Gastroesophageal sphincter (tissue), 3 donors: ENCODE results near the gene ZNF576.
"Not testable (repeated sequence)": the region's sequence is repeated elsewhere in the genome, so short reads cannot be mapped to it uniquely, and the experiment has no call there.

Experiments used
- POLR2A ChIP-seq, 2 donors: fragments of 450-650 bp; IDR thresholded peaks; one replicate each; pipeline ENCODE4 v1.6.1; 2017; ENCODE audit warnings: antibody characterized with exemption in 2 of 2, mild to moderate bottlenecking in 2 of 2, moderate library complexity in 1 of 2
- TF ChIP-seq, protein P1 (sequence below), 4 experiments: fragments of 200-600 bp in 2 of 4; fragments of 450-650 bp in 2 of 4; sonication (generic) in 1 of 4; IDR thresholded peaks; one replicate each; pipeline ENCODE4 v1.5.1; 2017 to 2019; ENCODE audit warnings: antibody characterized with exemption in 4 of 4, mild to moderate bottlenecking in 2 of 4, moderate library complexity in 2 of 4

DNA sequence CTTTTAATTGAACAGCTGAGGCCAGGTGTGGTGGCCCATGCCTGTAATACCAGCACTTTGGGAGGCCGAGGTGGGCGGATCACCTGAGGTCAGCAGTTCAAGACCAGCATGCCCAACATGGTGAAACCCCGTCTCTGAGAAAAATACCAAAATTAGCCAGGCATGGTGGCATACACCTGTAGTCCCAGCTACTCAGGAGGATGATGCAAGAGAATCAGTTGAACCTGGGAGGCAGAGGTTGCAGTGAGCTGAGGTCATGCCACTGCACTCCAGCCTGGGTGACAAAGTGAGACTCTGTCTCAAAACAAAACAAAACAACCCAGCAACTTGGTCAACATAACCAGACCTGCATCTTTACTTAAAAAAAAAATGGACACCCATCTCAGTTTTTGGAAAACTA, 9.4 kb upstream of the ZNF576 start:
- TF ChIP-seq, protein P1, sequence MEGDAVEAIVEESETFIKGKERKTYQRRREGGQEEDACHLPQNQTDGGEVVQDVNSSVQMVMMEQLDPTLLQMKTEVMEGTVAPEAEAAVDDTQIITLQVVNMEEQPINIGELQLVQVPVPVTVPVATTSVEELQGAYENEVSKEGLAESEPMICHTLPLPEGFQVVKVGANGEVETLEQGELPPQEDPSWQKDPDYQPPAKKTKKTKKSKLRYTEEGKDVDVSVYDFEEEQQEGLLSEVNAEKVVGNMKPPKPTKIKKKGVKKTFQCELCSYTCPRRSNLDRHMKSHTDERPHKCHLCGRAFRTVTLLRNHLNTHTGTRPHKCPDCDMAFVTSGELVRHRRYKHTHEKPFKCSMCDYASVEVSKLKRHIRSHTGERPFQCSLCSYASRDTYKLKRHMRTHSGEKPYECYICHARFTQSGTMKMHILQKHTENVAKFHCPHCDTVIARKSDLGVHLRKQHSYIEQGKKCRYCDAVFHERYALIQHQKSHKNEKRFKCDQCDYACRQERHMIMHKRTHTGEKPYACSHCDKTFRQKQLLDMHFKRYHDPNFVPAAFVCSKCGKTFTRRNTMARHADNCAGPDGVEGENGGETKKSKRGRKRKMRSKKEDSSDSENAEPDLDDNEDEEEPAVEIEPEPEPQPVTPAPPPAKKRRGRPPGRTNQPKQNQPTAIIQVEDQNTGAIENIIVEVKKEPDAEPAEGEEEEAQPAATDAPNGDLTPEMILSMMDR (IDR thresholded peaks at IDR 0.05) = not testable (repeated sequence)
- not testable (repeated sequence) for TF ChIP-seq POLR2A (IDR thresholded peaks at IDR 0.05)
